Raji (cell line): ENCODE results near the gene RAPGEF6.

ENCODE experiments used
- POLR2A ChIP-seq: IDR thresholded peaks from 2 replicates; pipeline ENCODE4 v1.6.1; 2011; ENCODE audit warnings: low read depth, low read length, control low read depth; ENCODE audit not compliant: insufficient read depth

Gene RAPGEF6

DNA sequence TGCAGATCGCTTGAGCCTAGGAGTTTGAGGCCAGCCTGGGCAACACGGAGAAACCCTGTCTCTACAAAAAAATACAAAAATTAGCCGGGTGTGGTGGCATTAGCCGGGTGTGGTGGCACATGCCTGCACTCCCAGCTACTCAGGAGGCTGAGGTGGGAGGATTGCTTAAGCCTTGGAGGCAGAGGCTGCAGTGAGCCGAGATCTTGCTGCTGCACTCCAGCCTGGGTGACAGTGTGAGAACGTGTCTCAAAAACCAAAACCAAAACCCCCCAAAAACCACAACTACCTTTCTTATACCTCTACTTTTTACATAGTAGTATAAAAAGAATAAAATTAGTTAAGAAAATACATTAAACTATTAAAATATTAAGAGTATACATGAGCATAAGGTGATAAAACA is 121.2 kb downstream of the RAPGEF6 start:
- TF ChIP-seq POLR2A, result no peak

DNA sequence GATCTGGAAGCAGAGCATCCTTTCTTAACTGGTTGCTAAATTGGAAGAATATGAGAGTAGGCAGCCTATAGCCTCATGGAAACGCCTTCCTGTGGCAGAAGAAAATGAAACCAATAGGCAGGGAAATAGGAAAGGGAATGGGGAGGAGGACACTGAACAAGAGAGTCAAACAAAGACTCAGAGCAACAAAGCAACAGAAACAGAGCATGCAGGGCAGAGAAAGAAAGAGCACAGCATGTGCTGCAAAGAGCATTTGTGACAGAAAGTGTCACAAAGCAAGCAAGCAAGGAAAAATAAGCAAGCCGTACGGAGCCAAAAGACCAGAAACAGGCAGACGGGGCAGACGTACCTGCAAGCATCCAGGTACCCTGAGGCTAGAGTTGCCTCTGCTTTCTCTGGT is 123.1 kb downstream of the RAPGEF6 start:
- no peak for TF ChIP-seq POLR2A

DNA sequence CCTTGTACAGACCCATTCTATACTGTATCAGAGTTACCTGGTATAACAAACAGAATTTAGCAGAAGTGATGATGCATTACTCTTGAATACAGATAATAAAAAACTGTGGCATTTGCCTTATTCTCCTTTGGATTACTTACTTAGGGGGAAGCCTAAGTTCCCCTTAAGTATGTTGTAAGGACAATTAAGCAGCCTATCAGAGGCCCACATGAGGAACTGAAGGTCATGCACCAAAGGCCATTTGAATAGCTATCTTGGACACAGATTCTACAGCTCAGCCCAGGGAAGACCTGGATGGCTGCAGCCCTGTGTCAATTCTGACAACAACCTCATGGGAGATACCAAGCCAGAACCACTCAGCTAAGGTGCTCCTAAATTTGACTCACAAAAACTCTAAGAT is 125.2 kb downstream of the RAPGEF6 start:
- TF ChIP-seq POLR2A, result no peak

DNA sequence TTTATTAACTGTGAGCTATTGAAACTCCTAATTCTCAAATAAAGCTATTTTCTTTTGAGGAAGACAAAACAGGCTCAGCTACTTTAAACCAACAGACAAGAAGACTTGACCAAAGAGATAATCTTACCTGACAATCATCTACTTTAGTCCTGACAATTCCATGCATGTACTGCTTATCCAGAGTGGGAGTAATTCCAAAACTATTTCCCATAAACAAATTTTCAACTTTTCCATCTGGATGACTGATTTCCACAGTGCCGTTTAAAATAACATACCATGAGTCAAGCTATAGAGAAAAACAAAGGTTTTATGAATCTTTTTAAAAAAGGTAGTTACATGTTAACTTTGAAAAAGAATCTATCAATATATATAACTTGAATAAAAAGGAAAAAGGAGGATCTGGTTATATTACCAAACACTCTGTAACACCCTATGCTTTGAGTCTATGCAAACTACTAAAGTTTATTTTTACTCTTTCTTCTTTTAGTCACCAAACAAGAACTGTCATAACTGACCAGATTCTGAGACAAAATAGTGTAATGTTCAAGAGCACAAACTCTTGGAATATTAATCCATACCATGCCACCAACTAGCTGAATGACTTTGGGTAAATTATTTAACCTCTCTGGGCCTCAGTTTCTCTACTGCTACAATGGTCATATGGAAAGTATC is 129.7 kb downstream of the RAPGEF6 start:
- no peak for TF ChIP-seq POLR2A

DNA sequence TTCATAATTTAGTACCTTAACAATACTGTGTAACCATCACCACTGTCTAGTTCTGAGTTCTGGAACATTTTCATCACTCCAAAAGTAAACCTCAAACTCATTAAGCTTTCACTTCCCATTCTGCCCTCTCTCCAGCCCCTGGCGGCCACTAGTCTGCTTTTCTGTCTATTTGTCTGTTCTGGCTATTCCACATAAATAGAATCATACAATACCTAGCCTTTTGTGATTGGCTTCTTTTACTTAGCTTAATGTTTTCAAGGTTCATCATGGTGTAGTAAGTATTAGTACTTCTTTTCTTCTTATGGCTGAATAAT is 138.7 kb downstream of the RAPGEF6 start:
- no peak for TF ChIP-seq POLR2A

DNA sequence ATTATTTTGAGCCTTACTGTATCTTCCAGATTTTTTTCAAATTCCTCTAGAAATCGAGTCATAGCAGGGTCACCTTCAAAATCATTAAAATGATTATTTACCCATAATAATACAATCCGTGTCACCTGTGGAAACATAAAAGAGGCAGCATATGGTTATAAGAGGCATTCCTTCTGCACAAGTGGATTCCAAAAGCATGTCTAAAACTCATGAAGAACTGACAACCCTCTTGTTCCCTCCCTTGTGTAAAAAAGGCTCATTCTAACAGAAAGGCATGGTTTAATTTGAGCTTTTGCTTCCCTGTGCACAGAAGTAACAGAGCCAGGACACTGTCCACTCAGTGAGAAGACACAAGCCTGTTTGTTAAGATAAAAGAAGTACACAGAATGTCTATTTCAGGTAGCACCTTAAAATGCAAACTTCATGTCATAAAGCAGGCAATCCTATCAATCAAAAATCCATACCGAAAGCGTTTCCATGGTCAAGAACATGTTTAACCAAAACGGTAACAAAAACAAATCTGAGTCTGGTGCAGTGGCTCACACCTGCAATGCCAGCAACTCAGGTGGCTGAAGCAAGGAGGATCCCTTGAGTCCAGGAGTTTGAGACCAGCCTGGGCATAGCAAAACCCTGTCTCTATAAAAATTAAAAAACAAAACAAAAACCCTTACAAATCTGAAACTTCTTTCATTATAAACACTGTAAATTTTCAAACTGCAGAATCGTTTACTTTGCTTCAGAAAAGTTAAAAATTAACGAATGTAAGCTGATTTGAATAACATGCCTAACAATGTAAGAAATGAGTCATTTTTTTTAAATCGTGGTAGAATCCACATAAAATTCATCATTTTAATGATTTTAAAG is 139.3 kb downstream of the RAPGEF6 start:
- TF ChIP-seq POLR2A, result no peak

DNA sequence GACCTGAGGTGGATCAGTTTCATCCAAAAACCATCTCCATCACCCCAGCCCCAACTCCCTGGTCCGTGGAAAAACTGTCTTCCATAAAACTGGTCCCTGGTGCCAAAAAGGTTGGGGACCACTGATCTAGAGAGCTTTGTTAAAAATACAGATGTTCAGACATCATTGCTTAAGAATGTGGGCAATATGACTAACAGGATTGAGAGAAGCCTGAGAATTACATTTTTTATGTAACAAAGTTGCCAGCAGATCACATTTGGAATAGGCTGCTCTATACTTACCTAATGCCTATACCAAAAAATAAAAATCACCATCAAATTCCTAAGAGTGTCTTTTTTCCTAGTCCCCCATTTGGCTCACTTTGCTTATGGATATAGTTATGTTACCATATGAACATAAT is 143.3 kb downstream of the RAPGEF6 start:
- TF ChIP-seq POLR2A, result no peak

DNA sequence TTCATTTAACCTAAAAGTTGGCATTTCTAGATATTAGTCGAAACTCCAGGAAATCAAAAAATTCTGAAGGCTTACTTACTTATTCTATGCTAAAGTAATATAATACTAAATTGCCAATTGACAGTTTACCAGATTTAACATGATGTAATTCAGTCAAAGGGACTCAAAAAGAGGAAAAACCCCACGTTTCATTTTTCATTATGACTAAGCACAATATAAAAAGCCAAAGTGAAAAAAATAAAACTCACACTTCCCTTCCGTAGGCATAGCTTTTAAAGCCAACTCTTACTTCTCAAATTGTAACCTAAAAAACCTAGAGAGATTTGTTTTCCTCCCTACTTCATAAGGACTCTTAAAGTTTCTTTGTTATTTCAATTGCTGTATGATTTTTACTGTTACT is 146.6 kb downstream of the RAPGEF6 start:
- no peak for TF ChIP-seq POLR2A

DNA sequence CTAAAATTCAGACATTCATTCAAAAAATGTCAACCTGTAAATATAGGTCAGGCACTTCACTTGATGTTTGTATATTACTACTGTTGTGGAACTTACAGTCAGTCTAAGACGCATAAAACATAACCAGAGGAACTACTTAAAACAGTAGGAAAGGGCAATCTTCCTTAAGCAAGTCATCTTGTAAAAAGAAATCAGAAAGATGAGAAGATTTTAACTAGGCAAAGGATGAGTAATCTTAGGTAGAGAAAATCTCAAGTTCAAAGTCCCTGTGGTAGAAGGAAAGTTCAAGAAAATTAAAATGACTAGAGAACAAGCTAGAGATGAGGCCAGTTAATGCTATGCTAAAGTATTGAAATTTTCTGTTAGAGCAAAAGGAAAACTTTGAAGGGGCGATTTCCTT is 152.4 kb downstream of the RAPGEF6 start:
- TF ChIP-seq POLR2A, result no peak

DNA sequence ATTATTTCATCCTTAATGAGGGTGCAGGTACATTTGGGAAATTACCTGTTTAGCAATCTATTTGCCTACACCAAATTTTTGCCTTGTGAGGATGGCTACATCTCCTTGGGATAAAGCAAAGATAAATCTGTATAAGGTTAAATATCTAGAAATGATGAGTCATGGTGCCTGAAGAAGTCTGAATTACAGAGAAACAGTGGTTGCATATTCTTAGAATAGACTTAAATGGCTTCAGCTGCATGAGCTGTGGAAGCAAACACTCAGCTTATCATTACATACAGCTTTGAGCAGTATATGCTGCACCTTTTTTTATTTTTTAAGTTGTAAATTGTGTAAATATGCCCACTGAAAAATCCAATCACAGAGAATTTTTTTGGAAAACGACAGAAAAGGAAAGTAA is 153.5 kb downstream of the RAPGEF6 start:
- no peak for TF ChIP-seq POLR2A

DNA sequence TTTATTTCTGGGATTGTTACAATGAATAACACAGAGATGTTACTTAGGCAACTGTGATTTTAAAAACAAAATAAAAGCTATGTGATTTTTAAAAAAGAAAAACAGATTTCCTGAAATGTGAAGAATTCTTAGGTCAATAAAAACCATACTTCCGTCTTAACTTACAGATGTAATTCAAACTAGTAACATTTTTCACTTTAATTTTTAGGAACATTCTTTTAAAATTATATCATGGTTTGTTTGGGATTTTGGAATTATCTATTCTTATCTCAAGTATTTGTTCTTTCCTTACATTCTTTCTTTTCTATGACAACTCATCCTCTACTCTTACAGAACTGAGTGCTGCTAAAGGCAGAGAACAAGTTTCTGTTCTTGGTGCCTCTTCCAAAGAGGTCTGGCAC is 159.5 kb downstream of the RAPGEF6 start:
- TF ChIP-seq POLR2A, result no peak

DNA sequence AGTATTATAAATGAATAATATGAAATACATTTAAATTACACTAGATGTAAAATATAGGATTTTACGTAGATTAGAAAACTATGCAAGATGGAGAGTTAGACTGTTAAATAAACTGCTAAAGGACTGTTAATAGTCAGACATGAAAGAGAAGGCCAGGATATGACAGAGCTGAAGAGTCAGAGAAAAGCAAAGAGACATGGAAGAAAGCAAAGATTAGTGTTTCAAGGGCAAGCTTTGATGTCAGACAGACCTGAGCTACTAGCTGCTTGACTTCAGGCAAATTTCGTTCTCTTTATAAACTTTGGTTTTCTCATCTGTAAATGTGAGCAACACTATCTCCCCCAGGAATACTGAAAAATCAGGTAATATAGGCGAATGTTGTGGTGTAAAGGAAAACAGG is 161.3 kb downstream of the RAPGEF6 start:
- no peak for TF ChIP-seq POLR2A

DNA sequence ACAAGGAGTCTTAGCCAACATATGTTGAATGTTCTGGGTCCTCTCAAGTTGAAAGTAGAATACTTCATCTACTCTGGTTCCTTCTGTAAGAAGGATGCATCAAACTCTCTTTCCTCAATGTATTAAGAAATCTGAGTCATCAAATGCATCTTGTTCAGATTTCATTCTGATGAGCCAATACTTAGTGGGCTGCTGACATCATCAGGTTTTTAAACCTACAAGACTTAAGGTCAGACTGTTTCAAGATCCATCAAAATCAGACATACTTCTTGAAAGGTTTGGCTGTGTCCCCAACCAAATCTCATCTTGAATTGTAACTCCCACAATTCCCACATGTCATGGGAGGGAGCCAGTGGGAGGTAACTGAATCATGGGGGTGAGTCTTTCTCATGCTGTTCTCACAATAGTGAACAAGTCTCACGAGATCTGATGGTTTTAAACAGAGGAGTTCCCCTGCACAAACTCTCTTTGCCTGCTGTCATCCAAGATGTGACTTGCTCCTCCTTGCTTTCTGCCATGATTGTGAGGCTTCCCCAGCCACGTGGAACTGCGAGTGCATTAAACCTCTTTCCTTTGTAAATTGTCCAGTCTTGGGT is 168.8 kb downstream of the RAPGEF6 start:
- TF ChIP-seq POLR2A, result no peak

DNA sequence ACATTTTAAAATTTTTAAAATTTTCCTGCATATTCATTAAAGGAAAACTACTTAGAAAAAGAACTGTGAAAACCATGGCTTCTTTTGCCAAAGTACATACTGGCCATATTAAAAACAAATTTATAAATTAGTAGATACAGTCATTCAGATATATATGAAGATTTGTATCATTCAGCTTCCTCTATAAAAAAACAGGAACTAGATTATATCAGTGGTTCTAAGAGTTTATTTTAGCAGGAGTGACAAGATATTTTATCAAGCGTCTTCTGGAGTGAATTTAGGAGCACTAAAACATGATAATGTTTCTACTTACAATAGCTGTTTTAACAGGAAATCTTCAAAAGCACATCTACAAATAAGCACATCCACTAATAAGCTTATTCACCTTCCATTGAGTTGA is 171.4 kb downstream of the RAPGEF6 start:
- TF ChIP-seq POLR2A, result no peak

DNA sequence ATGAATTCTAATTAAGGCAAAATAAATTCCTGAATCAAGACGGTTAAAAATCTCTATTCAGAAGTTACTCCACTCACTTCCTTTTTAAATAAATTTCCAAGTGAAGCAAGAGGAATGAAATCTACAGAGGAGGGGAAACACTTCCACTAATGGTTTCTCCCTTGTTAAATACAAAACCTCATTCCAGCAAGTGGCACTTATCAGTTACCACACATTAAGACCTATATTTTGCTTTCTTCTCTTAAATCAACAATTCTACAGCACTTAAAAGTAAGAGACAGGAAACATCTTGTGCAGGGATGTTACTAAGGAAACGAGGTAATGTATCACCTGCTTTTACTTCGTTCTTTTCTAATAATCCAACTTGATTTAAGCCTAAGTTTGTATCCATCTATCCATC is 172.6 kb downstream of the RAPGEF6 start:
- no peak for TF ChIP-seq POLR2A

DNA sequence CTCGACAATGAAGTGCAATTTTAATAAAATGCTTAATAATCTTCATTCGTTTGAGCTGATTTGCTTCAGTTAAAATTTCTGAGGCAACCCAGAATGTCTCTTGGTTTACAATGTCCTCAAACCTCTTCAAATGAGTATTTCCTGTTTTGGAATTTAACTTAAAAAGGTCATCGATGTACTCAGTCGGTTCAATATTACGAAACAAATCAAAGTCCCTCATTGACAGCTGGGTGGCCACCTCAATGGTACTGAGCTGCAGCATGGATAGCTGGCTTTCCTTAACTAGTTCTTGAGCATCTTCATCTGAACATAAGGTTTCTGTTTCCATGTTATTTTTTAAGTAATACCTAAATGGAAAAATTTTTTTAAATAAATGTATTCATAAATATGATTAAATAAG is 173.3 kb downstream of the RAPGEF6 start:
- TF ChIP-seq POLR2A, result no peak
